K562 (cell line): ENCODE measurements around the gene PLCB1. TPM values are rescaled to one million over a fixed set of nuclear protein-coding genes. Genes with fewer than 3 reads are reported as not detected.

Source experiments
- ATAC-seq: fragments of 200-7000 bp; cut with Tn5 transposase; 3 replicates; pipeline ENCODE4 v1.9.1; 2020; ENCODE audit warnings: moderate library complexity
- BruUV-seq: library from RNA; stranded (reverse); fragments of 400-500 nt; replicated peaks from 2 replicates; lab custom pipeline; 2021; lab: Mats Ljungman, UMichigan
- CTCF ChIA-PET: fragments of 300-600 bp; formaldehyde crosslinking; extraction: SDS; loops from one replicate; lab custom pipeline; 2021; ENCODE audit warnings: low intra/inter-chr PET ratio; lab: Yijun Ruan, JAX
- POLR2A ChIA-PET: fragments of 300-600, 350-650 bp; sonication (Branson Sonifier 250); formaldehyde crosslinking; extraction: SDS; loops from one replicate; lab custom pipeline; 2021; ENCODE audit warnings: antibody characterized with exemption, inconsistent platforms; lab: Yijun Ruan, JAX
- DNase-seq, 4 experiments: peaks; one replicate each; pipeline versions ENCODE4 v3.0.0 to v3.0.0-alpha.2; 2011 to 2018; ENCODE audit warnings: low spot score in 3 of 4, mixed read lengths in 3 of 4; ENCODE audit errors: extremely low read depth in 1 of 4
- FAIRE-seq: peaks from 2 replicates; lab custom pipeline; 2011; peaks lifted over from hg19 to GRCh38; lab: Jason Lieb, UNC
- H2AFZ ChIP-seq: 2 replicates; pipeline ENCODE4 v1.6.0; 2011; ENCODE audit warnings: low read depth, low read length, control low read depth, inconsistent platforms
- H3K27ac ChIP-seq: fragments of 200-600 bp; 3 replicates; pipeline ENCODE4 v1.8.0; 2011; ENCODE audit warnings: low read depth, mild to moderate bottlenecking, control low read depth, inconsistent platforms, low read length, moderate library complexity, mixed read lengths; ENCODE audit errors: extremely low read depth
- H3K27me3 ChIP-seq, 2 experiments: fragments of 300-600 bp in 1 of 2; 2 replicates in 1 of 2; 3 replicates in 1 of 2; pipeline versions ENCODE4 v1.6.0 to v1.8.0; 2011; ENCODE audit warnings: inconsistent platforms in 2 of 2, low read length in 2 of 2, mild to moderate bottlenecking in 1 of 2, mixed read lengths in 1 of 2, moderate library complexity in 1 of 2; ENCODE audit not compliant: control insufficient read depth in 2 of 2, insufficient read depth in 2 of 2
- H3K36me3 ChIP-seq: fragments of 300-600 bp; 3 replicates; pipeline ENCODE4 v1.8.0; 2011; ENCODE audit warnings: mild to moderate bottlenecking, low read length, inconsistent platforms; ENCODE audit not compliant: control insufficient read depth, insufficient read depth
- H3K4me1 ChIP-seq, 2 experiments: fragments of 200-600 bp in 1 of 2; replicated peaks in 1 of 2; 2 replicates in 1 of 2; 3 replicates in 1 of 2; pipeline versions ENCODE4 v1.5.1 to v1.8.0; 2011; ENCODE audit warnings: inconsistent platforms in 2 of 2, low read length in 2 of 2, mild to moderate bottlenecking in 1 of 2, mixed read lengths in 1 of 2, moderate library complexity in 1 of 2; ENCODE audit not compliant: control insufficient read depth in 2 of 2, insufficient read depth in 2 of 2
- H3K4me2 ChIP-seq: 2 replicates; pipeline ENCODE4 v1.6.1; 2011; ENCODE audit warnings: low read length, control low read depth, inconsistent platforms, mixed read lengths; ENCODE audit not compliant: insufficient read depth
- H3K4me3 ChIP-seq: fragments of 200-600 bp; sonication (generic), shearing (Covaris generic); 2 replicates; pipeline ENCODE4 v1.5.1; 2016; ENCODE audit warnings: control low read depth, inconsistent platforms
- H3K79me2 ChIP-seq: fragments of 200-600 bp; 3 replicates; pipeline ENCODE4 v1.8.0; 2011; ENCODE audit warnings: low read length, inconsistent platforms; ENCODE audit not compliant: control insufficient read depth, insufficient read depth
- H3K9ac ChIP-seq, 2 experiments: 2 replicates each; pipeline versions ENCODE4 v1.6.0 to v1.6.1; 2011; ENCODE audit warnings: low read depth in 2 of 2, low read length in 2 of 2, control low read depth in 1 of 2, inconsistent platforms in 1 of 2, mild to moderate bottlenecking in 1 of 2, mixed read lengths in 1 of 2; ENCODE audit not compliant: insufficient read depth in 1 of 2
- H3K9me1 ChIP-seq: one replicate; pipeline ENCODE4 v1.6.0; 2011; ENCODE audit warnings: inconsistent platforms, mild to moderate bottlenecking, low read length, moderate library complexity; ENCODE audit not compliant: control insufficient read depth, insufficient read depth
- H3K9me3 ChIP-seq: replicated peaks from 2 replicates; pipeline ENCODE4 v1.5.1; 2011; ENCODE audit warnings: low read depth, low read length, inconsistent platforms; ENCODE audit not compliant: control insufficient read depth, insufficient read depth
- H4K20me1 ChIP-seq: replicated peaks from 2 replicates; pipeline ENCODE4 v1.6.1; 2011; ENCODE audit warnings: low read length, inconsistent platforms, mixed read lengths; ENCODE audit not compliant: control insufficient read depth, insufficient read depth
- EP300 ChIP-seq: IDR thresholded peaks from 2 replicates; pipeline ENCODE4 v1.6.1; 2012; ENCODE audit warnings: low read length, improper control_type of control experiment
- ESRRA ChIP-seq: fragments of 450-650 bp; IDR thresholded peaks from 2 replicates; pipeline ENCODE4 v1.6.1; 2014; ENCODE audit warnings: low read depth, mild to moderate bottlenecking, moderate library complexity, borderline replicate concordance
- ETV1 ChIP-seq: fragments of 450-650 bp; conservative IDR thresholded peaks from 2 replicates; pipeline ENCODE4 v1.6.1; 2016; ENCODE audit warnings: missing genetic modification characterization, control low read depth, low read depth, missing compliant biosample characterization
- KLF13 ChIP-seq: fragments of 450-650 bp; IDR thresholded peaks from 2 replicates; pipeline ENCODE4 v1.6.1; 2016; ENCODE audit warnings: missing genetic modification characterization, low read depth, mild to moderate bottlenecking, missing compliant biosample characterization, moderate library complexity, borderline replicate concordance
- MECOM ChIP-seq: fragments of 250-450 bp; sonication (Bioruptor Pico); IDR thresholded peaks from 2 replicates; pipeline ENCODE4 v1.8.0; 2022; ENCODE audit warnings: inconsistent platforms
- NFIX ChIP-seq: fragments of 250-450 bp; sonication (Bioruptor Pico); IDR thresholded peaks from 2 replicates; pipeline ENCODE4 v1.4.0; 2020; ENCODE audit warnings: low read depth, mild to moderate bottlenecking, moderate library complexity
- SRSF9 ChIP-seq: fragments of 200-400 bp; formaldehyde crosslinking; IDR thresholded peaks from 2 replicates; pipeline ENCODE4 v1.6.1; 2017; ENCODE audit warnings: low read depth, low read length, borderline replicate concordance
- ZFP1 ChIP-seq: fragments of 450-650 bp; formaldehyde crosslinking; IDR thresholded peaks from 2 replicates; pipeline ENCODE4 v1.4.0; 2020; ENCODE audit warnings: mild to moderate bottlenecking, mixed read lengths
- WGBS: fragments of 100-300 bp; shearing (Covaris generic); methylation state at CpG from one replicate; pipeline ENCODE4 v1.1.6; 2016; ENCODE audit warnings: low coverage, mixed read lengths; ENCODE audit not compliant: insufficient coverage; ENCODE audit errors: missing lambda C conversion rate; 5-methylcytosine and 5-hydroxymethylcytosine counted together
- in situ Hi-C: fragments of 300-500 bp; cut with MboI; formaldehyde crosslinking; loops from 4 replicates; pipeline ENCODE4 v1.15.0; 2018; ENCODE audit warnings: inconsistent platforms, mixed read lengths
- intact Hi-C: fragments of 100-400 bp; cut with micrococcal nuclease; formaldehyde crosslinking; loops from 2 replicates; pipeline ENCODE4 v1.14.2; 2022
- polyA plus RNA-seq, 8 experiments: library from polyadenylated mRNA; depleted of rRNA in 4 of 8; stranded (reverse) in 5 of 8; unstranded in 3 of 8; fragments of >200 nt; fragmentation: Nextera tagmentation in 2 of 8; fragmentation: Illumina TruSeq in 1 of 8; extraction: Ambion mirVana in 2 of 8; extraction: Trizol in 1 of 8; gene quantifications; 2 replicates each; pipeline versions ENCODE4 v1.2.1 to v1.2.3, GENCODE V29; 2011 to 2014; ENCODE audit warnings: inconsistent platforms in 1 of 8, missing spikeins in 1 of 8
- total RNA-seq, 7 experiments: library from RNA; depleted of rRNA in 6 of 7; stranded (reverse); fragments of >200 nt in 6 of 7; fragmentation: Illumina TruSeq in 2 of 7; extraction: Trizol in 2 of 7; gene quantifications; 2 replicates each; pipeline versions ENCODE4 v1.2.1 to v1.2.3, GENCODE V29; 2011 to 2021; ENCODE audit warnings: low replicate concordance in 1 of 7

Gene PLCB1
- total and polyA plus RNA-seq, 9 of the 15 experiments (the other 6 are each of a cell fraction or from before 2014, with no cell fraction given) = 0.34 to 3.1 (median 1.3) TPM

- intact Hi-C loops (no loop called here), in situ Hi-C loops (no loop called here)
- no peak overlapping the region for H3K27ac ChIP-seq
- H3K4me3 ChIP-seq = no peak overlapping the region
- POLR2A ChIA-PET = no interaction called here
- FAIRE-seq (no peak), DNase-seq (no peak), ATAC-seq (no peak)
- H3K27me3 ChIP-seq = no peaks in the 10 kb centered on the region
- no peak overlapping the region for H3K4me2 ChIP-seq
- no peak overlapping the region for H3K9ac ChIP-seq
- CTCF ChIA-PET = no interaction called here
- H3K9me3 ChIP-seq = no peaks in the 10 kb centered on the region
- BruUV-seq = no TSS peak
- no peak overlapping the region for H2AFZ ChIP-seq
- no peaks in the 10 kb centered on the region for H3K9me1 ChIP-seq
- 6% methylated on average over 4 of the region's 5 CpGs for WGBS
- H3K79me2 ChIP-seq = no peaks in the 10 kb centered on the region
- no peak for TF ChIP-seq ZFP1 (CRISPR knock-in tag)
- TF ChIP-seq SRSF9 = no peak
- no peak for TF ChIP-seq ETV1 (tag)
- TF ChIP-seq ESRRA = no peak
- TF ChIP-seq KLF13 (tag) = no peak
- TF ChIP-seq NFIX (CRISPR knock-in tag) = no peak
- TF ChIP-seq MECOM = no peak
- TF ChIP-seq EP300 = no peak
- no peaks in the 10 kb centered on the region for H3K36me3 ChIP-seq
- no peaks in the 10 kb centered on the region for H3K4me1 ChIP-seq
- no peaks in the 10 kb centered on the region for H4K20me1 ChIP-seq
These were observed 234.3 kb downstream of the PLCB1 start for GRCh38 chr20:8366303-8366923.
